ENCODE measurements around the gene TTC19.

DNA sequence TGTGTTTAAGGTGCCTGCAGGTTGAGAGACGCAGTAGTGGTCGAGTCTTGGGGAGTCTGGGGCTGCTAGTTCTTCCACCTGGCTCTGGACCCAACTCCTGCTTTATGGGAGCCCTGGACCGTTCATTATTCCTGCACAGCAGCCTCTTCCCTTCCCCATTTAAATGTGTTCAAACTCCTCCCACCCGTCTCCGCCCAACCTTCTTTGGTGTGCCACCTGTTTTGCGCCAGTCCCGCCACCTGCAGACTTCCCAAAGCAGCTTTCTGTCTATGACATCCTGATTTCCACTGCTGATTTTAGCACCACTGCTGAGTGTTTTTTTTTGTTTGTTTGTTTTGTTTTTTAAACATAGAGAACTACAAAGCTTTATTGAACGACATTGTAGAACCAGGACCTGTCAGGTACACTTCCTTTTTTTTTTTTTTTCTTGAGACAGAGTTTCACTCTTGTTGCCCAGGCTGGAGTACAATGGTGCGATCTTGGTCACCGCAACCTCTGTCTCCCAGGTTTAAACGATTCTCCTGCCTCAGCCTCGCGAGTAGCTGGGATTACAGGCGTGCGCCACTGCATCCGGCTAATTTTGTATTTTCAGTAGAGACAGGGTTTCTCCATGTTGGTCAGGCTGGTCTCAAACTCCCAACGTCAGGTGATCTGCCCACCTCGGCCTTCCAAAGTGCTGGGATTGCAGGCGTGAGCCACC, 41.9 kb upstream of the TTC19 start:
- TF ChIP-seq EZH2 (IDR thresholded peaks at IDR 0.05; ENCODE audit: borderline replicate concordance, low read depth, low read length, severe bottlenecking) (no peak), POLR2AphosphoS5 (IDR thresholded peaks at IDR 0.05; ENCODE audit: insufficient read depth, low read depth, low read length) (no peak), GATA2 (IDR thresholded peaks at IDR 0.05; ENCODE audit: insufficient read depth, insufficient read length, low read depth, low read length) (no peak), POLR2A (IDR thresholded peaks at IDR 0.05; ENCODE audit: low read depth, low read length) (no peak), MYC (IDR thresholded peaks at IDR 0.05; ENCODE audit: low read depth, low read length) (no peak), FOS (IDR thresholded peaks at IDR 0.05; ENCODE audit: borderline replicate concordance, insufficient read depth, low read length) (no peak), JUN (IDR thresholded peaks at IDR 0.05; ENCODE audit: borderline replicate concordance, insufficient read depth, insufficient read length, low read depth) (no peak)
- TF ChIP-seq, protein P1, sequence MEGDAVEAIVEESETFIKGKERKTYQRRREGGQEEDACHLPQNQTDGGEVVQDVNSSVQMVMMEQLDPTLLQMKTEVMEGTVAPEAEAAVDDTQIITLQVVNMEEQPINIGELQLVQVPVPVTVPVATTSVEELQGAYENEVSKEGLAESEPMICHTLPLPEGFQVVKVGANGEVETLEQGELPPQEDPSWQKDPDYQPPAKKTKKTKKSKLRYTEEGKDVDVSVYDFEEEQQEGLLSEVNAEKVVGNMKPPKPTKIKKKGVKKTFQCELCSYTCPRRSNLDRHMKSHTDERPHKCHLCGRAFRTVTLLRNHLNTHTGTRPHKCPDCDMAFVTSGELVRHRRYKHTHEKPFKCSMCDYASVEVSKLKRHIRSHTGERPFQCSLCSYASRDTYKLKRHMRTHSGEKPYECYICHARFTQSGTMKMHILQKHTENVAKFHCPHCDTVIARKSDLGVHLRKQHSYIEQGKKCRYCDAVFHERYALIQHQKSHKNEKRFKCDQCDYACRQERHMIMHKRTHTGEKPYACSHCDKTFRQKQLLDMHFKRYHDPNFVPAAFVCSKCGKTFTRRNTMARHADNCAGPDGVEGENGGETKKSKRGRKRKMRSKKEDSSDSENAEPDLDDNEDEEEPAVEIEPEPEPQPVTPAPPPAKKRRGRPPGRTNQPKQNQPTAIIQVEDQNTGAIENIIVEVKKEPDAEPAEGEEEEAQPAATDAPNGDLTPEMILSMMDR (IDR thresholded peaks at IDR 0.05; ENCODE audit: extremely low read depth in 1 of 2, insufficient read depth in 1 of 2, low read depth in 1 of 2, low read length in 2 of 2) = no peak
- TF ChIP-seq, protein P2, sequence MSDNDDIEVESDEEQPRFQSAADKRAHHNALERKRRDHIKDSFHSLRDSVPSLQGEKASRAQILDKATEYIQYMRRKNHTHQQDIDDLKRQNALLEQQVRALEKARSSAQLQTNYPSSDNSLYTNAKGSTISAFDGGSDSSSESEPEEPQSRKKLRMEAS (IDR thresholded peaks at IDR 0.05; ENCODE audit: insufficient read depth, insufficient read length) = no peak

All from endothelial cell of umbilical vein (primary cell).